CD4-positive, alpha-beta T cell treated with Interleukin-15 for 4 hours (primary cell): ENCODE results near the gene LEFTY1.
"Not testable (repeated sequence)": the region's sequence is repeated elsewhere in the genome, so short reads cannot be mapped to it uniquely, and the experiment has no call there.

Source experiments
- DNase-seq: peaks from one replicate; pipeline ENCODE4 v3.0.0-alpha.2; 2020; ENCODE audit warnings: low spot score

LEFTY1 gene

DNA sequence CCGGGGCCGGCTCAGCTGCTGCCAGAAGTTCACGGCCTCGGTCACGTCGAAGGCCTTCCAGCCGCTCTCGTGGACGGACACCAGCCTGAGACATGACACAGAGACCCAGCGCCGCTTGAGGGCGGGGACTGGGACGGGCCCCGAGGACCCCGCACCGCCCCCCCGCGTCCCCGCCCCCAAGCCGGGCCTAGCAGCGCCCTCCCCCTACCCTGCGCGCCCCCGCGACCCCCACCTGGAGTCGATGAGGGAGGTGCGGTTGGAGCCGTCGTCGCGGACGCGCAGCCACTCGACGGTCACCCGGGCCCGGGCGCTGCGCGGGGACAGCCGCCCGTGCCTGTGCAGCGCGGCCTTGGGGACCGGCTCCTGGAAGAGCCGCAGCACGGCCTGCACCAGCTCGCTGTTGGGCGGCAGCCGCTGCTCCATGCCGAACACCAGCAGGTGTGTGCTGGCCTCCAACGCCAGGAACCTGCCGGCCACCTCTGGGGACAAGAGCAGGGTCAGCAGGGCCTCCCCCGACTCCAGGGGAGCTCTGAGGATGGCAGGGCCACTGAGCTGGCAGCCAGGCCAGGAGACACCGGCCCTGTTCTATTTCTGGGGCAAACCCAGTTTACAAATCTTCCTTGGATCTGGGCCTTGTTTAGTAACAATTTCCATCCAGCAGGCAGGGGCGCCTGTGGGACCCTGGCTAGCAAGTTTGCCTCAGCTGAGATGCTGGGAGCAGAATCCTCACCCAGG lies 1.2 kb downstream of the LEFTY1 start:
- not testable (repeated sequence) for DNase-seq

DNA sequence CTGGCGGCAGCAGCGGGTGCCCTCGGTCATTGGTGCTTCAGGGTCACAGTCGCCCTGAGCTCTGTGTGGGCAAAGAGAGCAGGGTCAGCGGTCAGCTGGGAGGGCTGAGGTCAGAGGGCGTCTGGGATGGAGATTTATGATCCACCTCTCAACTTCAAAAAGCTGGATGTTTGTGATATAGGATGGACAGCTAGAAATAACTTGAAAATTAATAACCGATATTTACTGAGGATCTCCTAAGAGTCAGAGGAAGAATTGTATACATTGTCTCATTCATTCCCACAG lies 2.0 kb downstream of the LEFTY1 start:
- DNase-seq: no peak

DNA sequence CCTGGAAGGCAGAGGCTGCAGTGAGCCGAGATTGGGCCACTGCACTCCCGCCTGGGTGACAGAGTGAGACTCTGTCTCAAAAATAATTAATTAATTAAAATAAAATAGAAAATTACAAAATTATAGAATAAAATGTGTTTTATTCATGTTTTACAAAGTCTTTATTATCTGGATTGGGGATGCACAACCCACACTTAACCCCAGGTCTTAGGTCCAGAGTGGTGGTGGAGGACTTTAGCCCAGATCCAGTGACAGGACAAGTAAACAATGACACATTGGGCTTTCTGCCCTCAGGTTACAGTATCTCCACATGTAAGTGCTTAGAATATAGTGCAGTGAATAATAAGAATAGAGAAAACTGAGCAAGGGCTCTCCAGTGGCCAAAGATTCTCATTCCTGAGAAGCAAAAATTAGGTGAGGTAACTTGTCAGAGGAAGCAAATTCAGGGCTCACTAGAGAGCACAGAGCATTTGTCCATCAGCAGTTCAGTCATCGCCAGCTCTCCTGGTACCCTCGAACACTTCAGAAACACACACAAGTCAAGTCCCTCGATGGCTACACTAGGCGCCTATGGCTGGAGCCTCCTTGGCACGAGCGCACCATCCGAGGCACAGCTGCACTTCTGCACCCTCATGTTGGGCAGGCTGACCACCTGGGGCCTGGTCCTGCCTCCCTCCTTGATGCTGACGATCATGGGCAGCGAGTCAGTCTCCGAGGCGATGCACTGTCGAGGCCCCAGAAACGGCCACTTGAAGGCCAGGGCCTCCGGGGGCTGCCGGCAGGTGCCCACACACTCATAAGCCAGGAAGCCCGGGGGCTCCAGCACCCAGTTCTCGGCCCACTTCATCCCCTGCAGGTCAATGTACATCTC lies 2.6 kb downstream of the LEFTY1 start:
- DNase-seq: no peak

DNA sequence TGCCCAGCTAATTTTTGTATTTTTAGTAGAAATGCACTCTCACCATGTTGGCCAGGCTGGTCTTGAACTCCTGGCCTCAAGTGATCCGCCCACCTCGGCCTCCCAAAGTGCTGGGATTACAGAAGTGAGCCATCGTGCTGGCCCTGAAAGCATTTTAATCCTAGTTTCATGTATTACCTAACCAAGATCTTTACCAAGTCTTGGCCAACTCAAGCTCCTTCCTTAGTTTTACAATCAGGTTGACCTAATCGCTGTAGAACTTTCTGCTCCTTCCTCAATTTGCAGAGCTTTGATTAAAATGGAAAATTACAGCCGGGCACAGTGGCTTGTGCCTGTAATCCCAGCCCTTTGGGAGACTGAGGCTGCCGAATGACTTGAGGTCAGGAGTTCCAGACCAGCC lies 3.6 kb downstream of the LEFTY1 start:
- no peak for DNase-seq

DNA sequence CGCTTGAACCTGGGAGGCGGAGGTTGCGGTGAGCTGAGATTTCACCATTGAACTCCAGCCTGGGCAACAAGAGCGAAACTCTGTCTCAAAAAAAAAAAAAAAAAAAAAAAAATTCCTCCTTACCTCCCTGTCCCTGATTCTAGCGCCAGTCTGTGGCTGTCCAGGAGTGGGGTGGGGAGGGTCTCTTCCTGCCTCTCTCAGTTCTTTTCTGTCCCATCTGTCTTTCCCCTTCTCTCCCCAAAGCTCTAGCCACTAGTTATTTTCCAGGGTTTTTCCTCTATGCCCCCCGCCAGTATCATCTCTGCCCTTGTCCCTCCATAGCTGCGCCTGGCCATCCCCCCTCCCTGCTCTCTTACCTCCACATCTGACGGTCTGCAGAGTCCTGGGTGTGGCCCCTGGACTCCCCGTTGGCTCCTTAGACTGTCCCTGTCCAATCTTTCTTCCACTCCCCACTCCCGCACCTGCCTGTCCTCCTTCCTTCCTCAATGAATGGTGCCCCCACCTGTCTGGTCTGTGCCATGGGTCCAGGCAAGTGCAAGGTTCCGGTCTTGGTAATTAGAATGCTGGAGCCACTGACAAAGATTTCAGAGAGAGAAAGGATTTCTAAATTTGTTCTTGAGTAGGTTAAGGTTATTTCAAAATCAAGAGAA lies 5.2 kb downstream of the LEFTY1 start:
- DNase-seq: no peak

DNA sequence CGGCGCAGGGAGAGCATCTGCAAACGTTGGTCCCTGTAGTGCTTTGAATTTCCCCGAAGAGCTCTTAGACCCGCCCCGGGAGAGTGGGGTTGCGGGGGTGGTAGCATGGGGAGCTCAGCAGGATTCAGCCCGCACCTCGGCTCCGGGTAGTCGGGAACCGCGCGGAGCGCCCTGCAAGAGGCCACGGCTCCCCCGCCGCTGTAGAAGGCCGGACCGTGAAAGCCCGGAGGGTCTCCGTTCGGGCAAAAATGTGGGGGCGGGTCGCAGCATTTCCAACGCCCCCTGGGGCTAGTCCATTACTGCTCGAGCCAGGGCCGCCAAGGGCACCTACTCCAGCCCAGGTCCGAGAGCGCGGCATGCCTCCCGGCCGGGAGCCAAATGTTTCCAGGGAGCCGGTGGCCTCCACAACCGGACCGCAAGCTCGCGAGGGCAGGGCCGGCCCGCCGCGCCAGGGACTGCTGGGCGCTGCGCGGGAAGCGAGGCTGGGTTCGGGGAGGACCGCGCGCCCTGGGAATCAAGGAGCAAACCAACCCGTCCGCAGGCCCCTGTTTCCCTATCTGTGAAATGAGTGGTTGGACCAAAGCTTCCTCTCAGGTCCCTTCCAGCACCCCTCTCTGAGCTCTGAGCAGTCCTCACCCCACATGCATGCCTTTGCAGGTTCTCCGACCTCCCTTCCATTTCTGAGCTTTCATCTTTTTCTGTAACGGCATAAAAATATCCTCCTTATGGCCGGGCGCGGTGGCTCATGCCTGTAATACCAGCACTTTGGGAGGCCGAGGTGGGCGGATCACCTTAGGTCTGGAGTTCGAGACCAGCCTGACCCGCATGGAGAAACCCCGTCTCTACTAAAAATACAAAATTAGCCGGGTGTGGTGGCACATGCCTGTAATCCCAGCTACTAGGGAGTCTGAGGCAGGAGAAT lies 6.0 kb downstream of the LEFTY1 start:
- DNase-seq: no peak

GRCh38 chr1:225881959-225882693 lies 6.8 kb downstream of the LEFTY1 start, which contains the start of gene TMEM63A:
TMEM63A (minus strand) TSS chr1:225882380; CDS start chr1:225877580, 4,800 bp downstream.
- DNase-seq: peak; percentile 90

GRCh38 chr1:225881081-225881958 lies 7.6 kb downstream of the LEFTY1 start:
- DNase-seq: peak; percentile 58

DNA sequence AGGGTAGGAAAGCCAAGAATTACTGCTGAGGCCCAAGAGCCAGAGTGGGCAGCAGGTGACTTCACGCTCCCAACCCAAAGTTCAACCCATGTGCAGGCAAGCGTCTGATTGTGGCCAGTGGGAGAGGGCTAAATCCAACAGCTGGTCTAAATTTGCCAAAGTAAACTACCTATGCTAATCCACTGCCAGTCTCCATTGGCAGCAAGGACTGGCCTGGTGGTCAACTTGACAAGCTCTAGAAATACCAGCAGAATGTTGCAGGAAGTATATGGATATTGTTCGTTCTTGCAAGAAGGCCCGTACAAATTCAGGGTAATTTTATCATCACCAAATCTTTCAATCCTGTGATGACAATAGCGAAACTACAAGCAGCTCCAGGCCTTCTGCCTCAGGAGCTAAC lies 8.3 kb downstream of the LEFTY1 start:
- DNase-seq: no peak

DNA sequence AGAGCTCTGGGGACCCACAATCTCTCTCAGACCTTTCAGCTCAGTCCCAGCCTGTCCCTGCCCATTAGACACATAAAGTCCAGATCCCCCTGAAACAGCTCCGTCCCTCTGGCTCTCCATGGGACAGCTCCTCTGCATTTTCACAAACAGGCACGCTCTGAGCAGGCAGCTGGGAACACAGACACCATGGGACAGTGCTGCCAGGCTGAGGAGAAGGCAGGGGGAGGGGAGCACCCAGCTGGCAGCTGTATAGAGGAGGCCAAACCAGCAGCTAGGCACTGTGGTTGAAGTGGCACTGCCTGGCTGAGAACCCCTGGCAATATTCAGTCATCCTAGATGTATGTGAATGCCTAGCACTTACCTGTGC lies 8.7 kb downstream of the LEFTY1 start:
- DNase-seq: no peak

GRCh38 chr1:225879521-225880221 lies 9.3 kb downstream of the LEFTY1 start:
- DNase-seq: no peak

DNA sequence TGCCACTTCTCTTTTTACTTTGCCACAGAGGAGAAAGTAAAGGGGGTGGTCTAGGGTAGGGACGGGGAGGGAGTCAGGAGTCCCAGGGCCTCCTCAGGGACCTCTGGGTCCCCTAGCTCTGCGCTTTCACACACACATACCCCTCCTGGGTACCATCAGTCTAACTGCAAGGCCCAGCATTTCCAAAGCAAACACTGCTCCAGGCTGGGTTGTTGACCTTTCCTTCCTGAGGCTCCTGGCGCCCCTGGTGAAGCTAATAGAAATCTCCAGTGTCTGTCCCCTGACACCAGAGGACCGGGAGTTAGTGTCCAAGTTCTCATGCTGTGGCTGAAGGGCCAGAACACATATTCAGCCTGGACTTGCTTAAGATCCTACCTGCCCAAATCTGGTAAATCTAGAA lies 10.7 kb downstream of the LEFTY1 start:
- no peak for DNase-seq

- no peak for DNase-seq
Measured at GRCh38 chr1:225877580-225877979, 11.4 kb downstream of the LEFTY1 start.

GRCh38 chr1:225876900-225877510 lies 11.9 kb downstream of the LEFTY1 start:
- DNase-seq: no peak

DNA sequence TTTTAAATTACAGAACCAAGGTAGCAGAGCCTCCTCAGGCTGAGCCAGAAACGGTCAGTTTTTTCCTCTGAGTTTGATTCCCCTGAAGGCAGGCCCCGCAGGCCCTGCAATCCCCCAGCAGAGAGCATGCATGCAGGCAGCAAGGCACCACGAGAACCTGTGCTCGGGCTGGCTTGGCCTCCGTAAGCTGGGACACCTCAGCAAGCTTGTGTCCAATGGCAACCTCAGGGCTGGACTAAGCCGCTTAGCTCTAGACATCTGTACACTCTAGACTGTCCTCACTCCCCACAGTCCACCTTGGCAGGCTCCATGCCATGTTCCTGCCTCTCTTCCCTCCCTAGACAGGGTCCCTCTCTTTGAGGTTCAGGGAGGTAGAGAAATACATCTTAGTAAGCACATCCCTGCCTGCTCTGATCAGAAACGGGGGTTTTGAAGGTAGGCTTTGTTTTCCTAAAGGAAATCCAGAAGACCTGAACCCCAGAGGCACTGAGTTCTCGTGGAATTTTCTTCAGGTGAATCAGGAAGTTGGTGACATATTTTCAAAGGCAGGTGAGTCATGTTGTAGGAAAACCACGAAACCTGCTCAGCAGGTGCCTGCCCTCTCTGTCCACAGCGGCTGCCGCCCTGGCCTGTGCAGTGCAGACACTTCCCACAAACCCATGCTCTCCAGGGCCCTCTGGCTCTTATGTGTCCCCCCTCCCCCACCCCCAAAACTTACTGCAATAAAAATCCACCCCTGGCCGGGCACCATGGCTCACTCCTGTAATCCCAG lies 13.7 kb downstream of the LEFTY1 start:
- DNase-seq: no peak

DNA sequence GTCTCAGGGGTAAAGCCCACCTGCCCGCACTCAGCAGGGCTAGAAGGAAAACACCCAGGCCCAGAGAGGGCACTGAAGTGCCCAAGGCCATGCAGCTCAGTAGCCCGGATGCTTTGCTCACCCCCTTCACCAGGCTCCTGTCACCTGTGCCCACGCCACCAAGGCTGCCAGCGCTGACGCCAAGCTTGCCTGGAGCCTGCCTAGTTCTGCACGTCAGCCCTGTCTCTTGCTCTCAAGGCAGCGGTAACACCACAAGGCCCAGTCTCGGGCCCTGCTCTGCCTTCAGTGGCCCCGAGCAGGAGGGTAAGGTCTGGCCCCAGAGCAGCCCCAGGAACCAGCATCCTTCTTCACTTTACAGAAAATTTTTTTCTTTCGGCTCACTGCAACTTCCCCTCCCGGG lies 14.5 kb downstream of the LEFTY1 start:
- DNase-seq: no peak

DNA sequence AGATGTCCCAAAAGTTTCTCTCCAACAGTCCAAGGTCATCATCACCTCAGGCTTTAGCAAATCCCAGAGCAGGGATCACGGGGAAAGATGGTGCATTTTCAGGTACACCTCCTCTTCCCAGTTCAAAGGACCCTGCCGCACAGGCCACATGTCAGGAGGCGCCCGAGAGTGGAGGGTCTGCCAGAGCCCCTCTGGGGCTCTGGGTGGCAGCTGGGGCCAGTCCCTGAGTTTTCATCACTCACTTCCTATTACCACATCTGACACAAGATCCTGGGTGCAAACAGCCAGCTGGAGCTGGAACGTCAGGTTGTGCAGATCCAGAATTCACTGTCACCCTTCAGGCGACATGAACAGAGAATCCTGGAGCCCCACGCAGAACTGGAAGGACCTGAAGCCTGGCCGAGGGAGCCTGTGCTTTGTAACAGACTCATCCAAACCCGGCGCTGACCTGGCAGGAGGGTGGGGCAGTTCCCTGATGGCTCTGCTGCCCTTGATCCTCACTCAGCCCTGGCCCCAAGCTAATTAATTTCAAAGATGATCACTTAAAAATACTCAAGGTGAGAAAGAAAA lies 15.6 kb downstream of the LEFTY1 start:
- DNase-seq: no peak

GRCh38 chr1:225872075-225872430 lies 16.9 kb downstream of the LEFTY1 start:
- no peak for DNase-seq
